MM.1S (cell line): Measurements from ENCODE around the gene NEDD4L.

Source experiments
- DNase-seq: peaks from one replicate; pipeline ENCODE4 v3.0.0-alpha.2; 2015
- H2AFZ ChIP-seq: fragments of 300-600 bp; sonication (generic); 2 replicates; pipeline ENCODE4 v1.6.0; 2016; ENCODE audit warnings: antibody characterized with exemption, low read length
- H3F3A ChIP-seq: fragments of 300-600 bp; sonication (generic); 2 replicates; pipeline ENCODE4 v1.6.1; 2016; ENCODE audit warnings: mild to moderate bottlenecking, antibody characterized with exemption, low read length, moderate library complexity, mixed read lengths; ENCODE audit not compliant: insufficient read depth
- H3K27ac ChIP-seq: fragments of 300-600 bp; sonication (generic); 2 replicates; pipeline ENCODE4 v1.5.1; 2016; ENCODE audit warnings: mild to moderate bottlenecking, low read length
- H3K27me3 ChIP-seq: fragments of 300-600 bp; sonication (generic); replicated peaks from 2 replicates; pipeline ENCODE4 v1.6.0; 2016; ENCODE audit warnings: low read length; ENCODE audit not compliant: insufficient read depth
- H3K36me3 ChIP-seq: fragments of 300-600 bp; sonication (generic); replicated peaks from 2 replicates; pipeline ENCODE4 v1.6.1; 2016; ENCODE audit warnings: mild to moderate bottlenecking, low read length, mixed read lengths; ENCODE audit not compliant: insufficient read depth
- H3K4me1 ChIP-seq: fragments of 300-600 bp; sonication (generic); 2 replicates; pipeline ENCODE4 v1.6.1; 2016; ENCODE audit warnings: low read length, mixed read lengths
- H3K4me2 ChIP-seq: fragments of 300-600 bp; sonication (generic); 2 replicates; pipeline ENCODE4 v1.6.0; 2016; ENCODE audit warnings: low read depth, low read length
- H3K4me3 ChIP-seq: fragments of 300-600 bp; sonication (generic); 2 replicates; pipeline ENCODE4 v1.5.1; 2016; ENCODE audit warnings: low read length, mixed read lengths
- H3K79me2 ChIP-seq: fragments of 300-600 bp; sonication (generic); 2 replicates; pipeline ENCODE4 v1.6.1; 2016; ENCODE audit warnings: mixed run types, low read length, mixed read lengths
- H3K9ac ChIP-seq: fragments of 300-600 bp; sonication (generic); 2 replicates; pipeline ENCODE4 v1.6.1; 2016; ENCODE audit warnings: low read length, mixed read lengths
- H3K9me2 ChIP-seq: fragments of 300-600 bp; sonication (generic); replicated peaks from 2 replicates; pipeline ENCODE4 v1.6.1; 2016; ENCODE audit warnings: mild to moderate bottlenecking, low read length, mixed read lengths; ENCODE audit not compliant: insufficient read depth
- H3K9me3 ChIP-seq: fragments of 300-600 bp; sonication (generic); replicated peaks from 2 replicates; pipeline ENCODE4 v1.6.1; 2016; ENCODE audit warnings: mild to moderate bottlenecking, low read length, mixed read lengths; ENCODE audit not compliant: insufficient read depth
- H4K20me1 ChIP-seq: fragments of 300-600 bp; sonication (generic); 2 replicates; pipeline ENCODE4 v1.6.1; 2016; ENCODE audit warnings: mild to moderate bottlenecking, low read length, moderate library complexity, mixed read lengths; ENCODE audit not compliant: insufficient read depth
- EZH2 ChIP-seq: fragments of 300-600 bp; sonication (generic); optimal IDR thresholded peaks from 2 replicates; pipeline ENCODE3; 2017; ENCODE audit warnings: low read depth, mild to moderate bottlenecking, antibody characterized with exemption, low read length, mixed read lengths
- EZH2phosphoT487 ChIP-seq: fragments of 300-600 bp; sonication (generic); IDR thresholded peaks from 2 replicates; pipeline ENCODE4 v1.6.1; 2018; ENCODE audit warnings: antibody characterized with exemption, low read length
- TF ChIP-seq, protein P1 (sequence below): fragments of 300-600 bp; sonication (generic); IDR thresholded peaks from 2 replicates; pipeline ENCODE4 v1.5.1; 2016; ENCODE audit warnings: antibody characterized with exemption, low read length, mixed read lengths

Gene NEDD4L

DNA sequence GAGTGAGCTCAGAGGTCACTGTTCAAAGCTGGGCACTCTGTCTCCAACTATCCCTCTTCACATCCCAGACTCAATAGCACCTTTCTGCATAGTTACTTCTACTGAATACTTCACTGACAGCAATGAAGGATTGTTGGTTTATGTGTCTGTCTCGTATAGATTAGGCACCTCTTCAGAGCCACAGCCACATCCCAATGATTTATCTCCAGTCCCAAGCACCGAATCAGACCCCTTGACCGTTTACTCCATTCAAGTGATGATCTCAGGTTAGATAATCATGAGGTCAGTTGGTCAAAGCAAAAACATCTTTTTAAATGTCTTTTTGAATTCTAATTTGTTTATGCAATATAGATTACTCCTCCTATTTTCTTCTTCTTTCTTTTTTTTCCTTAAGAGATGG lies 14.7 kb downstream of the NEDD4L start:
- DNase-seq = no peak
- H3K4me2 ChIP-seq = no peak overlapping the region
- H4K20me1 ChIP-seq = no peaks in the 10 kb centered on the region
- H2AFZ ChIP-seq = no peak overlapping the region
- no peak overlapping the region for H3K27ac ChIP-seq
- H3K27me3 ChIP-seq = no peaks in the 10 kb centered on the region
- no peaks in the 10 kb centered on the region for H3K79me2 ChIP-seq
- TF ChIP-seq EZH2 (no peak), EZH2phosphoT487 (no peak)
- TF ChIP-seq, protein P1, sequence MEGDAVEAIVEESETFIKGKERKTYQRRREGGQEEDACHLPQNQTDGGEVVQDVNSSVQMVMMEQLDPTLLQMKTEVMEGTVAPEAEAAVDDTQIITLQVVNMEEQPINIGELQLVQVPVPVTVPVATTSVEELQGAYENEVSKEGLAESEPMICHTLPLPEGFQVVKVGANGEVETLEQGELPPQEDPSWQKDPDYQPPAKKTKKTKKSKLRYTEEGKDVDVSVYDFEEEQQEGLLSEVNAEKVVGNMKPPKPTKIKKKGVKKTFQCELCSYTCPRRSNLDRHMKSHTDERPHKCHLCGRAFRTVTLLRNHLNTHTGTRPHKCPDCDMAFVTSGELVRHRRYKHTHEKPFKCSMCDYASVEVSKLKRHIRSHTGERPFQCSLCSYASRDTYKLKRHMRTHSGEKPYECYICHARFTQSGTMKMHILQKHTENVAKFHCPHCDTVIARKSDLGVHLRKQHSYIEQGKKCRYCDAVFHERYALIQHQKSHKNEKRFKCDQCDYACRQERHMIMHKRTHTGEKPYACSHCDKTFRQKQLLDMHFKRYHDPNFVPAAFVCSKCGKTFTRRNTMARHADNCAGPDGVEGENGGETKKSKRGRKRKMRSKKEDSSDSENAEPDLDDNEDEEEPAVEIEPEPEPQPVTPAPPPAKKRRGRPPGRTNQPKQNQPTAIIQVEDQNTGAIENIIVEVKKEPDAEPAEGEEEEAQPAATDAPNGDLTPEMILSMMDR = no peak
- H3K4me1 ChIP-seq = peaks cover 14% of the 10 kb centered on the region
- no peak overlapping the region for H3K4me3 ChIP-seq
- no peaks in the 10 kb centered on the region for H3K9me2 ChIP-seq
- peaks cover 7% of the 10 kb centered on the region; the same call in 1 of the 2 replicates for H3F3A ChIP-seq
- H3K36me3 ChIP-seq = no peaks in the 10 kb centered on the region
- no peaks in the 10 kb centered on the region for H3K9me3 ChIP-seq
- H3K9ac ChIP-seq = no peak overlapping the region

DNA sequence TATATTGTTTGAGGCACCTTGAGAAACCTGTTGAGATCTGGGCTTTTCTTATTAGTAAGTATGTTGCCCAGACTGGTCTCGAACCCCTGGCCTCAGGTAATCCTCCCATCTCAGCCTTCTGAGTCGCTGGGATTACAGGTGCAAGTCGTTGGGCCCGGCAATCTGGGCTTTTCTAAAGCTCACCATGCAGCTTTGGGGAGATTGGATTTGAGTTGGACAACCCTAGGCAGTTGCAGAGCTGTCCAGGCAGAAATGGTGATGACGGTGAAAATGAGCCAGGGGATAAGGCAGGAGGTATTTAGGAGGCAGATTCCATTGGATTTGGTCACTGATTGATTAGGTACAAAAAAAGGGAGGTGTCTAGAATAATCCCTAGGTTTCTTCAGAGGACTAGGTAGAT lies 16.2 kb downstream of the NEDD4L start:
- H3K79me2 ChIP-seq = no peaks in the 10 kb centered on the region
- no peak overlapping the region for H3K9ac ChIP-seq
- H3K27ac ChIP-seq = no peak overlapping the region
- no peaks in the 10 kb centered on the region for H3K9me2 ChIP-seq
- TF ChIP-seq EZH2 = no peak
- no peak for DNase-seq
- H3K4me2 ChIP-seq = no peak overlapping the region
- H3K27me3 ChIP-seq = no peaks in the 10 kb centered on the region
- H4K20me1 ChIP-seq = no peaks in the 10 kb centered on the region
- H2AFZ ChIP-seq = no peak overlapping the region
- no peaks in the 10 kb centered on the region for H3K36me3 ChIP-seq
- H3K4me3 ChIP-seq = no peak overlapping the region
- no peaks in the 10 kb centered on the region for H3F3A ChIP-seq
- no peaks in the 10 kb centered on the region for H3K9me3 ChIP-seq
- no peaks in the 10 kb centered on the region for H3K4me1 ChIP-seq

DNA sequence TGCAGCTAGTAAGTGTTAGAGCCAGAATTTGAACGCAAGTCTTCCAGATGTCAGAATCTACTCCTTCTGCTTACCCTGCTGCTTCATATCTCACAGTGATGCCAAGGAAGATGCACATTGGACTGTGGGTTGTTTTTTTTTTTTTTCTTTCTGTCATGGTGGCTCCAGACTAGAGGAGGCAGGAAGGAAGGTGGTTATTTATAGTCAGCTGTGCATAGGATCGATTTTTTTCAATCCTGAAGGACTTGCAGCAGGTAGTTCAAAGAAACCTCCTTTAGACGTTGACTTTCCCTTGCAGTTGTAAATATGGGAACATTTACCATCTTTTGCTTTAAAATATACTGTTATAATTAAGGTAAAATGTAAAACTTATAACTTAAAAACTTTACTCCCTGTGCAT lies 17.3 kb downstream of the NEDD4L start:
- Histone ChIP-seq H3K9me3 (no peaks in the 10 kb centered on the region), H3K4me1 (no peaks in the 10 kb centered on the region), H3K27me3 (no peaks in the 10 kb centered on the region), H3K27ac (no peak overlapping the region), H3K9ac (no peak overlapping the region), H3K4me3 (no peak overlapping the region), H4K20me1 (no peaks in the 10 kb centered on the region), H3K9me2 (no peaks in the 10 kb centered on the region), H3F3A (no peaks in the 10 kb centered on the region), H3K36me3 (no peaks in the 10 kb centered on the region), H2AFZ (no peak overlapping the region), H3K4me2 (no peak overlapping the region), H3K79me2 (no peaks in the 10 kb centered on the region)
- DNase-seq = no peak
- TF ChIP-seq, protein P1 = no peak
- TF ChIP-seq EZH2phosphoT487 (no peak), EZH2 (no peak)

DNA sequence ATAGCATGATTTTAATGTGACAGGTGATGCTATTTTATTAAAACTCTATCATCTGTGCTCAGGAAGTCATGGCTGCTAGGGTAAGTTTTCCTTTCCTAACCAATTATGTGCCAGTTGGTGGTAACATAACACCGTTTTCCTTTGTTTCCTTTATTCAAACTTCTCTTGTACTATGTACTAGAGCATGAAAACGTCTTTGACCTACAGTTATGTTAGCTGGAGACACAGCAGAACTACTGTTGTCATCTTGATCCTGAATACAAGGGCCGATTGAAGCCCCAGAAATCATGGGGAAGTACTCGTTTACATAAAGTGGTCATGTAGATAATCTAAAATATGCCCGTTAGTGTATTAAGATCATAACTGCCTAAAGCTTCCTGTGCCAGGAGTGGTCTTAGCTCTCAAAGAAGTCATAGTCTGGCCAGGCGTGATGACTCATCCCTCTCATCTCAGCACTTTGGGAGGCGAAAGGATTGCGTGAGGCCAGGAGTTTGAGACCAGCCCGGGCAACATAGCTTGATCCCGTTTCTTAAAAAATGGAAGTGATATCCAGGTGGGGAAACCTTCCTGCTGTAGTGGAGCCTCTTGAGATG lies 20.5 kb downstream of the NEDD4L start:
- no peak for DNase-seq
- no peak overlapping the region for H3K9ac ChIP-seq
- H2AFZ ChIP-seq = no peak overlapping the region
- no peaks in the 10 kb centered on the region for H4K20me1 ChIP-seq
- no peaks in the 10 kb centered on the region for H3K9me2 ChIP-seq
- H3K36me3 ChIP-seq = no peaks in the 10 kb centered on the region
- TF ChIP-seq EZH2 (no peak), EZH2phosphoT487 (no peak)
- TF ChIP-seq, protein P1 = no peak
- H3K4me1 ChIP-seq = no peaks in the 10 kb centered on the region
- H3K4me3 ChIP-seq = no peak overlapping the region
- H3K9me3 ChIP-seq = no peaks in the 10 kb centered on the region
- H3F3A ChIP-seq = no peaks in the 10 kb centered on the region
- no peaks in the 10 kb centered on the region for H3K79me2 ChIP-seq
- H3K27ac ChIP-seq = no peak overlapping the region
- H3K27me3 ChIP-seq = no peaks in the 10 kb centered on the region
- no peak overlapping the region for H3K4me2 ChIP-seq
